ENCODE measurements around the gene CDH13. TPM values are rescaled to one million over a fixed set of nuclear protein-coding genes. Genes with fewer than 3 reads are reported as not detected.

CDH13 gene
- total and polyA plus RNA-seq, 2 of the 8 experiments (the other 6 are each of a cell fraction or from before 2014, with no cell fraction given), result 2.3 to 2.4 TPM

DNA sequence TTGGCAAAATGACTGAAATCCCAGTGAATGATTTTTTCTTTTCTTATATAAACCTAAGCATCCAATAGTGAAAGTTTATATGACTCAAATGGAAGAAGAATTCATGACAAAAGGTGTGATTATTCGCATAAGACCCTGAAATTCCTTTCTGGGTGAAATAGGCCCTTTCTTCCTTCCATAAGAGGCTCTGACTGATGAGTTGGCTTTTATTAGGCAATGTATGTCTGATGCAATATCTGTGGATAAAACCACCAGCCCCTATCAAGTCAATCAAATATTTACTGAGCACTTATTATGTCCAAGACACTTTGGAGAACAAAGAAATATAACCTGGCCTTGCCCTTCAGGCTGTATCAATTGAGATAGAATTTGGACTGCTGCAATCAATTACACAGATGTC lies 316.6 kb downstream of the CDH13 start:
- H4K5ac ChIP-seq (ENCODE audit: insufficient read length, low read depth, low read length), result no peak overlapping the region
- DNase-seq (ENCODE audit: low read depth in 1 of 2, low spot score in 2 of 2) (no peak), FAIRE-seq (no peak)
- H3K4me3 ChIP-seq (ENCODE audit: extremely low read depth in 1 of 4, insufficient read depth in 2 of 4, low read depth in 3 of 4, low read length in 4 of 4), result no peak overlapping the region
- 83% methylated on average over 1 of the region's 1 CpG; no CpG with 5 or more reads in 1 of the 2 experiments for WGBS, 2 experiments (ENCODE audit: extremely low coverage in 1 of 2, insufficient coverage in 1 of 2, insufficient read length in 1 of 2, insufficient replicate concordance in 2 of 2, low coverage in 1 of 2, low lambda C conversion rate in 2 of 2, missing lambda C conversion rate in 1 of 2)
- H2BK20ac ChIP-seq (ENCODE audit: low read length), result no peak overlapping the region
- H3K9ac ChIP-seq (replicated peaks in 1 of 4; ENCODE audit: extremely low read depth in 1 of 4, low read depth in 3 of 4, low read length in 3 of 4), result no peak overlapping the region
- no peaks in the 10 kb centered on the region for H3K23me2 ChIP-seq (ENCODE audit: low read depth, low read length)
- POLR2A ChIA-PET (ENCODE audit: partially characterized antibody), result no interaction called here
- H3K79me1 ChIP-seq (ENCODE audit: low read depth, low read length), result no peaks in the 10 kb centered on the region
- H3K27me3 ChIP-seq (replicated peaks in 1 of 4; ENCODE audit: control insufficient read depth in 3 of 4, extremely low read depth in 1 of 4, insufficient read depth in 3 of 4, low read length in 3 of 4), result no peaks in the 10 kb centered on the region
- H3K9me3 ChIP-seq (ENCODE audit: insufficient read depth in 2 of 2, low read depth in 1 of 2, low read length in 1 of 2), result no peaks in the 10 kb centered on the region
- no peaks in the 10 kb centered on the region for H3K36me3 ChIP-seq (ENCODE audit: control insufficient read depth in 2 of 4, insufficient read depth in 4 of 4, low read length in 3 of 4)
- CTCF ChIA-PET (ENCODE audit: partially characterized antibody), result no interaction called here
- H3K14ac ChIP-seq (ENCODE audit: insufficient read length), result no peak overlapping the region
- H4K91ac ChIP-seq (replicated peaks; ENCODE audit: insufficient read length, low read length), result no peak overlapping the region
- no peak overlapping the region for H3K4me2 ChIP-seq (ENCODE audit: insufficient read depth in 1 of 2, low read depth in 2 of 2, low read length in 2 of 2)
- H3K79me2 ChIP-seq (ENCODE audit: control insufficient read depth in 1 of 2, insufficient read depth in 2 of 2, low read length in 2 of 2), result no peaks in the 10 kb centered on the region
- H3K56ac ChIP-seq (replicated peaks; ENCODE audit: insufficient read length, low read depth, low read length), result no peak overlapping the region
- no peak overlapping the region for H2BK120ac ChIP-seq (replicated peaks; ENCODE audit: low read depth, low read length)
- no peak overlapping the region for H2BK12ac ChIP-seq (ENCODE audit: low read depth, low read length)
- H3K4me1 ChIP-seq (replicated peaks in 1 of 4; ENCODE audit: control insufficient read depth in 3 of 4, insufficient read depth in 4 of 4, low read length in 3 of 4), result no peaks in the 10 kb centered on the region
- H4K8ac ChIP-seq (ENCODE audit: extremely low read depth, insufficient read depth, low read length), result no peak overlapping the region
- no peak overlapping the region for H3K27ac ChIP-seq (ENCODE audit: low read depth, low read length)
- no peak overlapping the region for H3K4ac ChIP-seq (replicated peaks; ENCODE audit: insufficient read length, low read depth, low read length)
- no peak overlapping the region for H2AFZ ChIP-seq (ENCODE audit: low read length)
- no peak overlapping the region for H2AK5ac ChIP-seq (ENCODE audit: low read depth, low read length)
- no peak overlapping the region for H3K23ac ChIP-seq (ENCODE audit: insufficient read length)
- H3K18ac ChIP-seq (ENCODE audit: extremely low read depth, low read length), result no peak overlapping the region
- no peak overlapping the region for H2BK15ac ChIP-seq (ENCODE audit: low read length)
- TF ChIP-seq BCL11A (IDR thresholded peaks at IDR 0.05; ENCODE audit: low read depth in 2 of 2, low read length in 2 of 2) (no peak), CEBPB (IDR thresholded peaks at IDR 0.05; ENCODE audit: low read depth, low read length) (peak; percentile 29; the same call in 1 of the 2 replicates)
- H4K20me1 ChIP-seq (replicated peaks in 1 of 2; ENCODE audit: control insufficient read depth in 1 of 2, insufficient read depth in 2 of 2, low read length in 2 of 2), result no peaks in the 10 kb centered on the region
- H2BK5ac ChIP-seq (ENCODE audit: low read depth, low read length), result no peak overlapping the region
